ENCODE measurements around the gene RAB1B.

The RAB1B gene

DNA sequence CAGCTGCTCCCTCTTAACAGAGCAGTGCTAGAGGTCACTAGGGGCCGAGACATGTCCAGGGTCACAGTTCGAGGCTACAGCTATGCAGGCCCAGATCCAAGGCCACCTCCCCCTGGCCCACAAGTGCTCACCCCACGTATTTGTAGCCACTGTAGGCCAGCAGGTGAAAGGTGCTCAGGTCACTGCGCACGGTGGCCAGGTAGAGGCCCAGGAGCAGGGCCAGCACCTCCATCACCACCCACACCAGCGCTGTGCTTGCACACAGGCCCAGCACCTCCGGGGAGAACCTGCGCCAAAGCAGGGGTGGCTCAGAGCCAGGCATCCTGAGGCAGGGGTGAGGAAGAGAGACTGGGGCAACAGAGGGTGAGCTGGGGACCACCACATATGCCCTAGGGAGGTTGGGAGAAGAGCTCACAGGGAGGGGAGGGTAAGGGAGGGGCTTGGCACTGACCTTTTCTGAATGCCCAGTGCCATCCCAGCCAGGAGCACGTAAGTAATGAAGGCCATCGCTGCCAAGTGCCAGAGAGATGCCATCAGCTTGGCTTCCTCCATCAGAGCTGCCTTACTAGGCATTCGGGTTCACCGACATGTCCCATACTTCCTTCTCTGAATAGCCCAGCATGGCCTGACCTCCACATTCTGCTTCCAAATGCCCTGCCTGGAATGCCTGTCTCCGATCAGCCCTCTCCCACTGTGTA lies 17.0 kb downstream of the RAB1B start:
- DNase-seq = no peak

DNA sequence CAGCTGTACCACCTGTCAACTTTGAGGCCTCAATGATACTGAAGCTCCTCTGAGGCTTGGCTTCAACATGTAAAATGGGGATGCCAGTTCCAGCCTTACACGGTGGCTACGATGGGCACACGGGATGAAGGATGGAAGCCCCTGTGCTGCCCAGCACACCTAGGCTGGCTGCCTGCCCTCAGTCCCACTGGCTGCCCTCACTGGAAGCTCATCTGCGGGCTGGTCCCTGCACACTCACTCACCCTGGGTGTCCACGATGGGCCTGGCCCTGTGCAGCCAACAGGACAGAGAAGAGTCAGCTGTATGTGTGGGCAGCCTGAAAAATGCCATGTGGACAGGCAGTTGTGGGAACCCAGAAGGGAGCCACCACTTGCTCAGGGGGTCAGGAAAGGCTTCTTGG lies 18.3 kb downstream of the RAB1B start:
- DNase-seq = no peak

DNA sequence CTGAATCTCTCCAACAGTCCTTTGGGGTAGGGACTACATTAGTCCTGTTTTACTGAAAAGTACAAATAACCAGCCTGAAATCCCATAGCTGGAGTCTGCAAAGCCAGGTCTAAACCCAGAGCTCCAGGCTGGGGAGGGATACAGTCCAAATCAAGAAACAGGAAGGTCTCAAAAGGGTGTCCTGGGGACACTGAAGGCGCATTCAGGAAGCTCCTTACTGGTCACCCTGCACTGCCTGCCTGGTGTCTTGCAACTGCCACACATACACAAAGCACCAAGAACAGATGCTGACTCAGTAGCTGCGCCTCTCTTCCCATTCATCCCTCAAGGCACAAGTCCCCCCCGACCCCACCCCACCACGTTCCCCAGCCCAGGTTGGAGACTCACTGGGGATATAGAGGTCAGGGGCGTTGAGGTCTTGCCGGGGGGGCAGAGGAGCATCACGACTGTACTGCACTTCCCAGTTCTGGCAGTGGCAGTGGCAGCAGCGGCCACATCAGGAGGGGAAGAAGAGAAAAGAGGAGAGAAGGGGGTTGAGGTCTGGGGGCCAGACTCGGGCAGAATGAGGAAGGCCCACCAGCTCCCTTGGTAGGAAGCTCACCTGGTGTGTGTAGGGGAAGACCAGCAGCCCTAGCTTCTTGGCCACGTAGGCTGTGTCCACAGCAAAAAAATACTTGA lies 18.9 kb downstream of the RAB1B start:
- DNase-seq = no peak

DNA sequence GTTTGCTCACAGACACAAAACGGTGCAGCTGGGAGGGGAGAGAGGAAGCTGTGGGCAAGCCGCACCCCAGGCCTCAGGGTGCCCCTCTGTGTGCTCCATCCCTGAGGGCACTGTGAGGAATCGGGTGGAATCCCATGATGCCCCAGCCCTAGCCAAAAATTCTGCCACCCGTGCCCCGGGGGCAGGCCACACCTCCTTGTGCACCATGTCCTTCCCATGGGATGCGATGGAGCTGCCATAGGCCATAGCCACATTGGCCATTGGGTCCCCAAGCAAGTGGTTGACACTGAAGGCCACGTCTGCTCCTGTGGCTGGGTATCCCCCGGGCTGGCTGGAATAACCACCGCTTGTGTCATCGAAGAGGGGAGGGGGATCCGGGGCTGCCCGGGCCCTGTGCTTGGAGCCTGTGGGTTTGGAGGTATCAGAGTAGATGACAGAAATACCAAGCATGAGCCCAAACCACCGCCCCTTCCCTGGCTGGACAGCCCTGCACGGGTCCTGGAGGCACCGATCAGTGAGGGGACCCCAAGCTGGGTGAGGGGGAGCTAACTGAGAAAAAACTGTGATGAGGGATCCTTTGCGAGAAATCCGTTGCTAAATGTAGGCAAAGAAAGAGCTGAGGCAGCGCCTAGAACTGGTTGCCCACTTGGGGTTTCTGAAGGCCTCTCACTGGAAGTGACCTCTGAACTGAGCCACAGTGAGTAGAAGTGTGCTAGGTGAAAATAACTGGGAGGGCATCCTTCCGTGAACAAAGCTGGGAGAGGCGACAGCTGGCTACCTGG lies 19.6 kb downstream of the RAB1B start:
- no peak for DNase-seq

DNA sequence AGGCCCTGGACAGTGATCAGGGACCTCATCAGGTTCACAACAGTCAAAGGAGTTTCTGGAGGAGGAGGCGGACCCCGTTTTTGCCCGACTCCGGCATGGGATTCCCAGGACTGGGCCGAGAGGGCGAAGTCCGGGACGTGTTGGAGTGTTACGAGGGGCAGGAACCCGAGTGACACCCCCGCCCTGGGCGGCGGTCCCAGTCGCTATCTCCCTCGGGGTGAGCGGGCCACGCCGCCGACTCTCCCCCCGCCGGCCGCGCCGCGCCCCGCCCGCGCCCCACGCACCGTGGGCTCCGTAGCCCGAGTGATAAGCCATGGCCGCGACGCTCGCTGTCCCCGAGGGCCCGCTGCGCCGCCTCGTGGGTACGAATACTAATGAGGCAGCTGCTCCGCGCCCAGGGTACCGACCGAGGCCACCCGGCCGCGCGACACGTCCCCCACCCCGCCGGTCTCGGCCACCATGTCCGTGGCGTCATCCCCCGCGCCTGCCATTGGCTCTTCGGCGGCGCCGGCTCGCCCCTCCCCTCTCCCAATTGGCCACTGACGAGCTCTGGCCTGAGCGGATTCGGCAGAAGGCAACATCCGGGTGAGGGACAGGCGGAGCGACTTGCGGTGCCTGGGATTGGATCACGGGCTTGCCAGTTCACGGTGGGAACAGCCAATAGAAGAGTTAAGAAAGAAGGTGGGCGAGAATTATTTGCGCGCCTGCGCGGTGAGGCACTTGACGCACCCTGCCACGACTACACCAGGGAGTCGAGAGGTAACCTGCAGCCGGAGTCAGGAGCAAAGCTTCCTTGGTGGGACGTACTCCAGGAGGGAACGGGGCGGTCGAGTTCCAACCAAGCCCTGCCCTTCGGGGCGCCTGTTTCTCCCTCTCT lies 20.5 kb downstream of the RAB1B start, which contains the start of gene YIF1A:
Gene YIF1A (minus strand): TSS at position 473 of the 877 bp plus-strand sequence. CDS start 158 bp downstream, at position 315.
- peak; percentile 100 for DNase-seq

DNA sequence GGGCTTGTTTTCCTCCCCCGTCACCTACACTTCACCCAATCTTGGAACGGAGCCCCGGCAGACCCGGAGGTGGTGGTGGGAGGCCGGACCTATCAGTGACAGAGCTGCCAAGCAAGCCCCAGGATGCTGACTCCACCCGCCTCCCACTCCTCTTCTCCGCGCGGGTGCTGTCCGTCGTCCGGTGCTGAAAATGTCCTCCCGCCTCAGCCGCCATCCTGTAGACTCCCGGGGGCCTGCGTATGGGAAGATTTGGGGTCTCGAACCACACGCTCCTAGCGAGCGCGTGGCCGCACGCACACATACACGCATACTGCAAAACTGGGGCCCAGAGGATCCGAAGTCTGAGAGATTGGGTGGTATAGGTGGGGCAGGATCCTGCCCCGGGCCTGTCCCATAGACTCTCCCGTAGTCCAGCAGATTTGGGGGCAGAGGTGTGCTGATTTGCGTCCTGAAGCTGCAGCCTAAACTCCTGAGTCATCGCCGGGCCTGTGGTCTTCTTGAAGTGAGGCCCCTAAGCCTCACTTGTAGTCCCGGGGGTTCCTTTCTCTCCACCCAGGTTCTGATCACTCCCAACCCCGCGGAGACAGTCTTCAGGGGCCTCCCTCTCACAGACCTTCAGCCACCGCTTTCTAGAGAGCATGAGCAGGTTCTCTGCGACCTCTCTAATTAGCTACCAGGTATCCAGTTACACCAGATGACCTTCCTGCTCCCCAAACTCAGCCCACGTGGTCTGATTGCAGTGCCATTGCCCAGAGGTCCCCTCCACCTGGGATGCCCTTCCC lies 21.3 kb downstream of the RAB1B start:
- no peak for DNase-seq

DNA sequence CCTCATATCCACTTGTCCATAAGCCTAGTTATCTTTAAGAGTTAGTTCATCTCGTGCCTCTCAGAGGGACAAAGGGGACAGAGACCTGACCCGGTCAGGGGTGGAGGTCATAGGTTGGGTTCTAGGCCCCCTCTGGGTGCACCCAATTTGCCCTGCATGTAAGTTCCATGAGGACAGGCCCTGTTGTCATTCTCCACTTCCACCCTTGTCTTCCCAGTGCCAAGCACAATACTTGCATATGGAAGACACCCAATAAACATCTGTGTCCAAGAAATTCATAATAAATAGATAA lies 21.8 kb downstream of the RAB1B start:
- no peak for DNase-seq

DNA sequence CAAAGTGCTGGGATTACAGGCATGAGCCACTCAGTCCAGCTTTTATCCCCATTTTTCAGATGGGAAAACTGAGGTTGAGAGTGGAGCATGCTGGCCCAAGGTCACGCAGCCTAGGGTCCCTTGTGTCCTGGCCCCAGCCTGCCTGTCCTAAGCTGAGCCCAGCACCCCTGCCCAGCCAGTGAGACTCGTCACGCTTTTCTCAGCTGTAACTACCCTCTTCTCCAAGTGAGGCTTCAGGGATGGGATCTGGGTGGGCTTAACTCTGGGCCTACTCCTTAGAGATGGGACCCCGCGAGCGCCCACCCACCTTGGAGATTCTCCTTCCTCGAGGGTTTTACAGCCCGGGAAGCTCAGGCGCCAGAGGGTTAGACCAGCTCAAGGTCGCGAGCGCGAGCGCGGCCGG lies 22.9 kb downstream of the RAB1B start:
- no peak for DNase-seq

DNA sequence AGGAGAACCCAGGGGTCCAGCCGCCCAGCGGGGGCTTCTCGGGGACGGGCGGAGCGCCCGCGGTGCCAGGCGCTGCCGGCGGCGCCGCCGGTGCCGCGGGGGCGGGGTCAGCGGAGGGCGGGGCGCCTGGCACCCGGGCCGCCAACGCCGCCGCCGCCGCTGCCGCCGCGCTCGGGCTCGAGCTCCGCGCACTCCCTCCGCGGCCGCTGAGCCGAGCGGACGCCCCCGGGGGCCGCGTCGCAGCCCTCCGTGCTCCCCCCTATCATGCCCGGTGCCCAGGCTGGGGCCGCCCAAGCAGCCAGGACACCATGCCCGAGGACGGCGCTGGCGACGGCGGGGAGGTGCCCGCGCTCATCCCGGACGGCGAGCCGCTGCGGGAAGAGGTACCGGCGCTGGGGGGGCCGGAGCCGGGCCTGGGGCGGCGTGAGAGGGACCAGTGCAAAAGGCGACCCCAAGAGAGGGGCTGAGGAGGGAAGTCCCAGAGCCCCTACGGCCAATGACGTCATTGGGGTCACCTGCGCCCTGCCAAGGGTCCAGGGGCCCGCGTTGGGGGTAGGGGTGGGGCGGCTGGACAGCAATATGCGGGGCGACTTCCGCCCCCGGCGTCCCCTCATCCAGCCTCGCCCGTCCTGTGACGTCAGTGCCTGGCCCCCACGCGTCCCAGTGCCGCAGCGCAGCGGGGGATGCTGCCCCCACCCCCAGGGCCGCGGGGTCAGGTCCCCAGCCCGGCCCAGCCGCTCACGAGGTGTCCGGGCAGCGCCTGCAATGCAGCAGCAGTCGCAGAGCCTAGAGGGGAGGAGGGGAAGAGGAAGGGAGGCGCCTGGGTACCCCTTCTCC lies 23.5 kb downstream of the RAB1B start, which contains the start of gene TMEM151A:
Gene TMEM151A (plus strand): TSS at position 189 of the 837 bp plus-strand sequence. CDS start 120 bp downstream, at position 309.
- peak; percentile 26 for DNase-seq

DNA sequence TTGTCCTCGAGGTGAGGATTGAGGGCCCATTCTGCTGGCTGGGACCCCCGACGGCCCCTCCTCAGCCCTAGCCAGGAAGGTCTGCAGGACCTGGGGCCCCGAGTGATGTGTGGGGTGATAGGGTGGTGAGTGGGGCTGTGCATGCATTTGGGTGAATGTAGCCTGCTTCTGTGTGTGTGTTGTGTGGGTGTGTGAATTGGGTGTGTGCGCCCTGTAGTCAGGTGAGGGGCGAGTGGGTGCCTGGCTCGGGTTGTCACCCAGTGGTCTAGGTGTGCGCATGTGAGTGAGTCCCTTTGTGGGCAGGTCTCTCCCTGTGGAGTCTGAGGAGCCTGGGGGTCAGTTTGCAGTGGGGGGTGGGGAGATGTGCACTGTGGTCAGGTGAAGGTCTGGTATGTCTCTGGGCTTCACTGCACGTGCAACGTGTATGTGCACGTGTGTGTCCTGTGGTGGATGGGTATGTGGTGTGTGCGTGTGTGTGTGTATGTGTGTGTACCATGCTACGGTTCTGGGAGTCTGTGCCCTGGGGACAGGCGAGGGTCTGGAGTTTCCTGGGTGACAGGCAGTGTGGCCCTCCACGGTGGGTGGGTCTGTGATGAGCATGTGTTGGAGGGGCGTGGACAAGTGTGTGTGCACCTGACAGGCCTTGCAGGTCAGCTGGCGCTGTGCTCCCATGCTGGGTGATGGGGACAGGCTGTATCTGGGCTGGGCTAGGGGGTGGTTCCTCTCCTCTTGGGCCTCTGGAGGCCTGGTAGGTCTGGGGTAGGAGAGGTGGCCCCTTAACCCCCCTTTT lies 24.3 kb downstream of the RAB1B start:
- no peak for DNase-seq

DNA sequence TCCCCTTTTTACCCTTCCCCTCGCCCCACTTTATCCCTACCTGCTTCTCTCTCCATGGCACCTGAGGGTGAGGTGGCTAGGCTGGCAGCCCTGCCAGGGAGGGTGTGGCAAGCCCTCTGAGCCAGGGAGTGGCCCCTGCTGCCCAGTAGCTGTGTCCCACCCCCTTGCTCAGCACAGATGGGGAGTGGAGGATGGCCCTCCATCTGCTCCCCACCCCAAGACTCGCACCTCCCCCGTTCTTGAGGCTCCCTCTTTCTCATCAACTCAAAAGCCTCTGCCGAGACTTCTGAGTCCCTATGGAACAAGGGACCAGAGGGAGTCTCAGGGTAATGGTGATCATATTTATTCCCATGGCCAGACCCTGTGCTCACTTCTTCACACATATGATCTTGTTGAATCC lies 24.9 kb downstream of the RAB1B start:
- no peak for DNase-seq

DNA sequence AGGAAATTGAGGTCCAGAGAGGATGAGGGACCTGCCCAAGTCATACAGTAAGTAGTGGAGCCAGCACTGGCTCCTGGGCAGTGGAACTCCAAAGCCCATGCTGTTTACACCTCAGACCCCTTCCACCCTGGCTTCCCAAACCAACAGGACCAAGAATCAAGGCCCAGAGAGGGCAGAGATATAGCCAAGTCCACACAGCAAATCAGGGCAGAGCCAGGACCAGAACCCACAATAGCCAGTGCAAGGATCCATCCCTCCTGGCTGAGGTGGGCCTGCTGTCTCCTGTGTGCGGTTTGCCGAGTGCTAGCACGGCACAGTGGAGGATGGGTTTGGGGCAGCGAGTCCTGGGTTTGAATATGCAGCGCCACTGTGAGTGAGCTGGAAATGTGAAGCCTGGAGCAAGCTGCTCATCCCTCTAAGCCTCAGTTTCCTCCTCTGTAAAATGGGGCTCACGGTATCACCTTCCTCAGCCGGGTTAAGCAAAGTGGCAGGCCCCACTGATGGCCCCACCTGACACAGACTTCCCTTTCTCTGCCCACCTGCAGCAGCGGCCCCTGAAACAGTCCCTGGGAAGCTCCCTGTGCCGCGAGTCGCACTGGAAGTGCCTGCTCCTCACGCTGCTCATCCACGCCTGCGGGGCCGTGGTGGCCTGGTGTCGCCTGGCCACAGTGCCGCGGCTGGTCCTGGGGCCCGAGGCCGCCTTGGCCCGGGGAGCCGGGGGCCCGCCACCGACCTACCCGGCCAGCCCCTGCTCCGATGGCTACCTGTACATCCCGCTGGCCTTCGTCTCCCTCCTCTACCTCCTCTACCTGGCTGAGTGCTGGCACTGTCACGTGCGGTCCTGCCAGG lies 25.6 kb downstream of the RAB1B start:
- DNase-seq = no peak

DNA sequence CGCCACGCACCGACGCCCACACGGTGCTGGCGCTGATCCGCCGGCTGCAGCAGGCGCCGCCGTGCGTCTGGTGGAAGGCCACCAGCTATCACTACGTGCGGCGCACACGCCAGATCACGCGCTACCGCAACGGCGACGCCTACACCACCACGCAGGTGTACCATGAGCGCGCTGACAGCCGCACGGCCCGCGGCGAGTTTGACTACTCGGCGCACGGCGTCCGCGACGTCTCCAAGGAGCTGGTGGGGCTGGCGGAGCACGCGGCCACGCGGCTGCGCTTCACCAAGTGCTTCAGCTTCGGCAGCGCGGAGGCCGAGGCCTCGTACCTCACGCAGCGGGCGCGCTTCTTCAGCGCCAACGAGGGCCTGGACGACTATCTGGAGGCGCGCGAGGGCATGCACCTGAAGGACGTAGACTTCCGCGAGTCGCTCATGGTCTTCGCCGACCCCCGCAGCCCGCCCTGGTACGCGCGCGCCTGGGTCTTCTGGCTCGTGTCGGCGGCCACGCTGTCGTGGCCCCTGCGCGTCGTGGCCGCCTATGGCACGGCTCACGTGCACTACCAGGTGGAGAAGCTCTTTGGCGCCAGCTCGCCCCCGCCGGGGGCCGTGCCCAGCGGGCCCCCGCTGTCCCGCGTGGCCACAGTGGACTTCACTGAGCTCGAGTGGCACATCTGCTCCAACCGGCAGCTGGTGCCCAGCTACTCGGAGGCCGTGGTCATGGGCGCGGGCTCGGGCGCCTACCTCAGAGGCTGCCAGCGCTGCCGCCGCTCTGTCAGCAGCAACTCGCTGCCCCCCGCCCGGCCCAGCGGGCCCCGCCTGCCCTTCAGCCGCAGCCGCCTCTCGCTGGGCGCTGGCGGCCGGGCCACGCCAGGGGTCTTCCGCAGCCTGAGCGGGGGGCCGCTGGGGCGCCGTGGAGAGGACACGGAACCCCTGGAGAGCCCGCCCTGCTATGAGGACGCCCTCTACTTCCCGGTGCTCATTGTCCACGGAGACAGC lies 26.5 kb downstream of the RAB1B start:
- no peak for DNase-seq

DNA sequence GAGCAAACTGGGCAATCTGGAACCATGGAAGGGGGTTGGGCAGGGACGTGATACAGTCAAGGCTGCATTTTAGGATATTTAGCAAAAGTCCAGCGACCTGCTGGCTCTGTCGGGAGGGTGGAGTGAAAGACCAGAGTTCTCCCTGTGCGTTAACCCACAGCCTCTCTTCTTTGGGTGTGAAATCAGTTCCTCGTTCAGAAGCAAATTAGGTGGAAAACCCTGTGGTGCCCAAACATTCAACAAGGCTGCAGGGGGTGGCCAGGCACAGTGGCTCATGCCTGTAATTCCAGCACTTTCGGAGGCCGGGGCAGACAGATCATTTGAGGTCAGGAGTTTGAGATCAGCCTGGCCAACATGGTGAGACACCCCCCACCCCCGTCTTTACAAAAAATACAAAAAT lies 29.2 kb downstream of the RAB1B start:
- DNase-seq = no peak

DNA sequence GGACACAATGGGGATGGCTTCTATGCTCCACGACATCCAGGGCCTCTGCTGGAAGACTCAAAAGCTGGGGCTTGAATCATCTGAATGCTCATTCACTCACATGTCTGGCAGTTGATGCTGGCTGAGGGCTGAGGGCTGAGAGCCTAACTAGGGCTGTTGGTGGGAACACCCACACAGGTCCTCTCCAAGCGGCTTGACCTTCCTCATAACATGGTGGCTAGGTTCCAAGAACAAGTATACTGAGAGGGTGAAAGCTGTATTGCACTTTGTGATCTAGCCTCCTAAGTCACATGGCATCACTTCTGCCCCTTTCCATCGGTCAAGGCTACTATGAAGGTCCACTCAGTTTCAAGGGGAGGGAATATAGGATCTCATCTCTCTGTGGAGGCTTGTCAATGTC lies 30.7 kb downstream of the RAB1B start:
- no peak for DNase-seq

DNA sequence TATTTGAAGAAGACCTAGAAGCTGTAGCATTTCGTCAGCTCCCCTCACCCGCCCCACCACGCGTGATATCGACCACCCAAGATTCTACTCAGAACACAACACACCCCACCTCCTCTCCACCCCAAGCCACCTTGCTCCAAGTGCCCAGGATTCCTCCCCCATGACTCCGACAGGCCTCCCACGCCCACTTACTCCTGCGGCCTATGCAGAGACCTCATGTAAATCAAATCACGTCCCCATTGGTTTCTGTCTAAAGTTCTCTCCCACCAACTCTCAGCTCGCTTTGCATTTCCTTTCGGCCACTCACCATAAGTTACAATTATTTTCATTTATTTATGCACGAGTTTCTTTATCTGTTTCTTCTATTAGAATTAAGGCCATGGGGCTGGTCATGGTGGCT lies 34.2 kb downstream of the RAB1B start:
- DNase-seq = no peak

DNA sequence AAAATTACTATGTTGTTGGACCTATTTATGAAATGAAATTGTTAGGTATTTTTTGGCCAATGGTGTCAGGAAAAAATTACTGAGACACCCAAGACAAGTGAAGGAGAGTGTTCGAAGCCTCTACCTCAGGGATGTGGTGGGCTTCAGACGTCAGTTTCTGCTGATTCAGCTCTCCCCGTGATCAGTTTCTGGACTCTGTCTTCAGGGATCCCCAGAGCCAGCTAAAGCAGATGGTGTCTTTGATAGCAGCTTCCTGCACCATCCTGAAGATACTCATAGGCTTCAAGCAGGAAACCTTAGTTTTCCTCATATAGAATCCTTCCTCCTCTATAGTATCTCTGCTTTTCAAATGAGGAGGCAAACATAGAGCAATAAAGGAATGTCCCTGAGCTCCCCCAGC lies 41.0 kb downstream of the RAB1B start:
- DNase-seq = no peak

DNA sequence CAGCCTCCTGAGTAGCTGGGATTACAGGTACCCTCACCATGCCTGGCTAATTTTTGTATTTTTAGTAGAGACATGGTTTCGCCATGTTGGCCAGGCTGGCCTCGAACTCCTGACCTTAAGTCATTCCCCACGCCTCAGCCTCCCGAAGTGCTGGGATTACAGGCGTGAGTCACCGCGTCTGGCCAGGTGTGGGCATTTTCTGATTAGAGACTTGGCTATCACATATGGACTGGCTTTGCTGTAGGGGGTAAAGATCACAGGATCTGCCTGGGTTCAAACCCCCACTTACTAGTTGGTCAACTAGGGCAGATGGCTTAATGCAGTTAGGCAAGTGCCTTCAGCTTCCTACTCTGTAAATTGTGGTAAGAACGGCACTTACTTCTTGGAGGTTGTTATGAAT lies 41.9 kb downstream of the RAB1B start:
- no peak for DNase-seq
